ENCODE measurements around the gene TBL1XR1.

TBL1XR1 gene

DNA sequence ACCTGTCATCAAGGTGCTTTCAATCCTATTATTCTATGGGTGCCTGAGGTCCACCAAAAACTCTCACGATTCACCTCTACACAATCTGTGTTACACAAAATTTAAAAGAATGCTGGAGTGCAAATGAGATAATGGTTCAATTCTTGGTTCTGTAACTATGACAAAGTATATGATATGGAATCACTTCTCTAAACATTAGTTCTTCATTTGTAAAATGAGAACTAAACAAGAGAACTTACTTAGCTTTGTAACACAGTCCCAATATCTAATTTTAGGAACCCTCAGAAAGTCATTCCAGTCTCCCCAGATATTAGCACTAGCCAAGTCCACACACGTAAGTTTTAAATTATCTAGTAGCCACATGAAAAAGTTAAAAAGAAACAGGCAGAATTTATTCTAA is 111.5 kb downstream of the TBL1XR1 start:
- TF ChIP-seq, protein P1, sequence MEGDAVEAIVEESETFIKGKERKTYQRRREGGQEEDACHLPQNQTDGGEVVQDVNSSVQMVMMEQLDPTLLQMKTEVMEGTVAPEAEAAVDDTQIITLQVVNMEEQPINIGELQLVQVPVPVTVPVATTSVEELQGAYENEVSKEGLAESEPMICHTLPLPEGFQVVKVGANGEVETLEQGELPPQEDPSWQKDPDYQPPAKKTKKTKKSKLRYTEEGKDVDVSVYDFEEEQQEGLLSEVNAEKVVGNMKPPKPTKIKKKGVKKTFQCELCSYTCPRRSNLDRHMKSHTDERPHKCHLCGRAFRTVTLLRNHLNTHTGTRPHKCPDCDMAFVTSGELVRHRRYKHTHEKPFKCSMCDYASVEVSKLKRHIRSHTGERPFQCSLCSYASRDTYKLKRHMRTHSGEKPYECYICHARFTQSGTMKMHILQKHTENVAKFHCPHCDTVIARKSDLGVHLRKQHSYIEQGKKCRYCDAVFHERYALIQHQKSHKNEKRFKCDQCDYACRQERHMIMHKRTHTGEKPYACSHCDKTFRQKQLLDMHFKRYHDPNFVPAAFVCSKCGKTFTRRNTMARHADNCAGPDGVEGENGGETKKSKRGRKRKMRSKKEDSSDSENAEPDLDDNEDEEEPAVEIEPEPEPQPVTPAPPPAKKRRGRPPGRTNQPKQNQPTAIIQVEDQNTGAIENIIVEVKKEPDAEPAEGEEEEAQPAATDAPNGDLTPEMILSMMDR (IDR thresholded peaks at IDR 0.05; ENCODE audit: low read depth, low read length, missing control alignments) = no peak
- no peak overlapping the region for H3K27ac ChIP-seq
- in situ Hi-C loops (cut with HindIII; ENCODE audit: low pct_ligation_motif_present, low sequenced_read_pairs) = no loop called here
- H3K36me3 ChIP-seq (replicated peaks) = no peaks in the 10 kb centered on the region
- H3K4me3 ChIP-seq (ENCODE audit: low read depth, low read length) = no peak overlapping the region
- H3K27me3 ChIP-seq (replicated peaks) = no peaks in the 10 kb centered on the region
- no peak for DNase-seq

DNA sequence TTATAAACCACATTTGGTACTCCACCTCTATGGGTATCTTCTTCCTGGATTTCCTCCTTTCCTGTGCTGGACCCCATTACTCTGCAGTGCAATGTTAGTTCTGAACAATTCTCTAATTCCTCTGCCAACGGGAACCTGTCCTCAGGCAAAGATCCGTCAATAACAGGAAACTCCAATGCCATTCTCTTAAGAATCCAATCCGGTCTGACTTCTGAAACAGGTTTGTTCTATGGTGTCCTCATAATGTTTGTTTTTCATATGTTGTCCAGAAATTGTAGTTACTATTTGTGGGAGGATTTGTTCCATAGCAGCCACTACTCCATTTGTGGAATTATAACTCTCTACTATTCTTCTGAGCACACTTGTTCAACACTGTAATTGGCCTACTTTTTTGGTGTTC is 112.7 kb downstream of the TBL1XR1 start:
- DNase-seq = no peak
- H3K36me3 ChIP-seq (replicated peaks) = no peaks in the 10 kb centered on the region
- no peaks in the 10 kb centered on the region for H3K27me3 ChIP-seq (replicated peaks)
- H3K4me3 ChIP-seq (ENCODE audit: low read depth, low read length) = no peak overlapping the region
- no peak overlapping the region for H3K27ac ChIP-seq
- in situ Hi-C loops (cut with HindIII; ENCODE audit: low pct_ligation_motif_present, low sequenced_read_pairs) = no loop called here
- TF ChIP-seq, protein P1 (IDR thresholded peaks at IDR 0.05; ENCODE audit: low read depth, low read length, missing control alignments) = no peak

DNA sequence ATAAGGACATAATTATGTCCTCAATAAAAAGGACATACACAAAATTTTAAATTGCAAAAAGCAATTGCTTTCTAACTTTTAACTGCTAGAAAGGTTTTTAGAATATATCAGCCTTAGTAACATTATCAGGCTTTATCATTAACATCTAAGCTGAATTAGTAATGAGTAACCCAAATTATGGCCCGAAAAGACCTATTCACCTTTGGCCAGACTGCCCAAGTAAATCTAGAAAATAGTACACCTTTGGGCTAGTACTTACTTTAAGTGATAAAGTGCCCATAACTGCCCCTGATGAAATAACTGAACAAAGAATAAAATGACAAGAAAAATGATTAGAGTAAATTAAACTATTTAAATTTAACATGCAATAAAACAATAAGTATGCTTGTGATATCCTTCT is 117.2 kb downstream of the TBL1XR1 start:
- TF ChIP-seq, protein P1 (IDR thresholded peaks at IDR 0.05; ENCODE audit: low read depth, low read length, missing control alignments) = no peak
- Histone ChIP-seq H3K36me3 (replicated peaks) (no peaks in the 10 kb centered on the region), H3K27ac (no peak overlapping the region), H3K27me3 (replicated peaks) (no peaks in the 10 kb centered on the region), H3K4me3 (ENCODE audit: low read depth, low read length) (no peak overlapping the region)
- in situ Hi-C loops (cut with HindIII; ENCODE audit: low pct_ligation_motif_present, low sequenced_read_pairs) = no loop called here
- DNase-seq = no peak

DNA sequence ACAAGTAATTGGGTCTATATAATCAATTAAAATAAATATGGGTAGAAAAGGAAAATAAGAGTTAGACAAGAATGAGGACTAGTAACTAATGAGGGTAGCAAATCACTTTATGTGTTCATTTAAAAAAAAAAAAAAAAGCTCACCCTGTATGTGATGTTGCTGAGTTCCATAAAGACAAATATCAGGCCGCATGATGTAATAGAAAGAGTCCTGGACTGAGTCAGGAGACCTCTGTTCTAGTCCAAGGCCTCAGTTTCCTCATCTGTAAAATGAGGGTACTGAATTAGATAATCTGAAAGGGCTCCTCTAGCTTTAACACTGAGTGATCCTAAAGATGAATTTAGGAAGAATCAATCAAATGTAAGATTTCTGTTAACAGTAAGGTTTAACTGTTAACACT is 117.6 kb downstream of the TBL1XR1 start:
- DNase-seq = no peak
- Histone ChIP-seq H3K36me3 (replicated peaks) (no peaks in the 10 kb centered on the region), H3K27me3 (replicated peaks) (no peaks in the 10 kb centered on the region), H3K4me3 (ENCODE audit: low read depth, low read length) (no peak overlapping the region), H3K27ac (no peak overlapping the region)
- TF ChIP-seq, protein P1 (IDR thresholded peaks at IDR 0.05; ENCODE audit: low read depth, low read length, missing control alignments) = no peak
- in situ Hi-C loops (cut with HindIII; ENCODE audit: low pct_ligation_motif_present, low sequenced_read_pairs) = no loop called here

DNA sequence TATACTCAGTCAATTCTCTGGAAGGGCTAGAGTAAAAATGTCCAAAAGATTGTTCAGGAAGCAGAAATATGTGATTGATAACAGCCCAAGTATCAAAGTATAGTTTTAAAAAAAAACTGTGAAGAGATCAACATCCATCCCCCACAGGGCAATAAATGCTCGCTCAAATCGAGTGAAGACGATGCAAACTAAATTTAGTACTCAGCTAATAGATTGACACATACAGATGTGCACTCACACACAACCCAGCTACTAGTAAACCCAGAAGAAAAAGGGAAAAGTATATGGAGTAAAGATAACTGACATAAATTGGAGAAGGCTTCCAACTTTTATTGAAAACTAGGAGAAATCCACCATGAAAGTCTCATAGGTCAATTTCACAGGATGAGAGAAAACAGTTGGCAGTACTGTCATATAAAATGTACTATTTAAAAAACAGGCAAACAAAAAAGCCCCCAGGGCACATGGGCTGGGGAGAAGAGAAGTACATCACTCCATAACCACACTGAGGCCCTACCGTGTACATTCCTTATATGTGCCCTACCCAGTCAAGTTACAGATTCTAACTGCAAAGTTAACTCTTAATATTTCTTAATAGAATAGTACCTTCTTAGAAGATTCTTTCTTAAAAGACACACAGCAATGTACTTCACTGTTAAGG is 125.7 kb downstream of the TBL1XR1 start:
- no peaks in the 10 kb centered on the region for H3K27me3 ChIP-seq (replicated peaks)
- no peaks in the 10 kb centered on the region for H3K36me3 ChIP-seq (replicated peaks)
- DNase-seq = no peak
- H3K27ac ChIP-seq = no peak overlapping the region
- in situ Hi-C loops (cut with HindIII; ENCODE audit: low pct_ligation_motif_present, low sequenced_read_pairs) = no loop called here
- TF ChIP-seq, protein P1 (IDR thresholded peaks at IDR 0.05; ENCODE audit: low read depth, low read length, missing control alignments) = no peak
- no peak overlapping the region for H3K4me3 ChIP-seq (ENCODE audit: low read depth, low read length)

Data from brain microvascular endothelial cell (primary cell).